A673 (cell line): ENCODE results near the gene DZIP3.

ENCODE experiments used
- CTCF ChIP-seq: fragments of 300-800, 200-600 bp; sonication (generic); conservative IDR thresholded peaks from 2 replicates; pipeline ENCODE4 v1.5.1; 2017; ENCODE audit warnings: low read depth, mild to moderate bottlenecking, antibody characterized with exemption, low read length, moderate library complexity, mixed read lengths
- EZH2 ChIP-seq: fragments of 200-600 bp; sonication (generic); IDR thresholded peaks from 2 replicates; pipeline ENCODE4 v1.6.1; 2017; ENCODE audit warnings: borderline replicate concordance, low read depth, mild to moderate bottlenecking, mixed read lengths, antibody characterized with exemption, low read length; ENCODE audit not compliant: poor library complexity, severe bottlenecking

DNA sequence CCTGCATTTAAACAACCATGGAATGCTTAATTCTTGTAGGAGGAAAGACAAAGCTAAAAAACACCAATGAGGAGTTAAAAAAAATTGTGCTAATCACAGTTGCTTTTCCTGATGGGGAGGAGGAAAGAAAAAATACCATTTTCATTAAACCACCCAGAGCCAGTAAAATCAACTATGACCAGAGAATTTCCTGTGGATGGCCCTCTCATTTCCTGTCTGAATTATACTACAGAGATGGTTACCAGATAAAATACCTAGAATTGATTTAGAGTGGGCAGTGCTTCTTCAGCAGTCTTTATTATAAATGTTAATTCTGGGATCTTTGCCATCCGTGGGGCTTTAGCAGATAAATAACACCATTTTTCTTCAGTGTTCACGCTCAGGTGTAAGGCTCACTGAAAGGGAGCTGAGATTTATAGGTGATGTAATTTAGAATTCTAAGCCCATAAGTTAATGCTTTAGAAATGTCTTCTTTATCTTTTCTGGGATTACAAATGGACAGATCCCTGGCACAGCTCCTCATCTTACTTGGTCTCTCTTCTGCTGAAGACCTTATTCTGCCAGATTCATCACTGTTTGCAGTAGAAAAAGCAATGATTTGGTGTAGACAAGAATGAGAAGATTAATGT lies 129.8 kb downstream of the DZIP3 start:
- TF ChIP-seq CTCF: no peak
- no peak for TF ChIP-seq EZH2
